B cell (primary cell): ENCODE data around the gene TTC6. TPM values are rescaled to one million over a fixed set of nuclear protein-coding genes. Genes with fewer than 3 reads are reported as not detected.

ENCODE experiments used
- ATAC-seq: fragments of 200-7000 bp; cut with Tn5 transposase; one replicate; pipeline ENCODE4 v1.10.0; 2021; ENCODE audit warnings: low read depth, mild to moderate bottlenecking, moderate number of reproducible peaks, moderate library complexity
- CTCF ChIA-PET: fragments of 350-600 bp; sonication (Branson Sonifier 250); formaldehyde crosslinking; loops from one replicate; lab custom pipeline; 2021; ENCODE audit warnings: antibody characterized with exemption, inconsistent platforms; lab: Charles Lee
- POLR2A ChIA-PET: fragments of 350-600 bp; sonication (Branson Sonifier 250); formaldehyde crosslinking; loops from one replicate; lab custom pipeline; 2021; ENCODE audit warnings: antibody characterized with exemption; lab: Charles Lee
- DNase-seq: peaks from one replicate; pipeline ENCODE4 v3.0.0; 2013
- H2AFZ ChIP-seq: 2 replicates; pipeline ENCODE4 v1.6.1; 2012; ENCODE audit warnings: mild to moderate bottlenecking, low read depth, low read length; ENCODE audit not compliant: insufficient read depth, poor library complexity, severe bottlenecking
- H3K27ac ChIP-seq, 2 donors: 1 replicate in 1 of 2; 2 replicates in 1 of 2; pipeline ENCODE4 v1.5.1; 2012 to 2013; ENCODE audit warnings: low read length in 2 of 2, mild to moderate bottlenecking in 2 of 2, moderate library complexity in 1 of 2
- H3K27me3 ChIP-seq, 4 experiments: fragments of 200-600 bp in 1 of 4; sonication (generic) in 1 of 4; replicated peaks in 1 of 4; 1 replicate in 2 of 4; 2 replicates in 2 of 4; pipeline versions ENCODE4 v1.6.1 to v1.7.0; 2013 to 2016; ENCODE audit warnings: low read length in 3 of 4, mild to moderate bottlenecking in 2 of 4, mixed read lengths in 1 of 4, moderate library complexity in 1 of 4; ENCODE audit not compliant: insufficient read depth in 4 of 4, control insufficient read depth in 3 of 4; ENCODE audit errors: control extremely low read depth in 1 of 4
- H3K36me3 ChIP-seq, 2 experiments: replicated peaks in 1 of 2; 1 replicate in 1 of 2; 2 replicates in 1 of 2; pipeline versions ENCODE4 v1.6.1 to v1.7.1; 2013; ENCODE audit warnings: low read length in 1 of 2; ENCODE audit not compliant: insufficient read depth in 2 of 2, control insufficient read depth in 1 of 2; ENCODE audit errors: control extremely low read depth in 1 of 2, extremely low read depth in 1 of 2
- H3K4me1 ChIP-seq, 2 donors: fragments of 200-600 bp in 1 of 2; sonication (generic) in 1 of 2; 1 replicate in 1 of 2; 2 replicates in 1 of 2; pipeline versions ENCODE4 v1.5.1 to v1.6.1; 2013 to 2017; ENCODE audit warnings: low read length in 2 of 2; ENCODE audit not compliant: control insufficient read depth in 2 of 2, insufficient read depth in 2 of 2
- H3K4me2 ChIP-seq: replicated peaks from 2 replicates; pipeline ENCODE3; 2012; ENCODE audit warnings: mild to moderate bottlenecking, low read depth, low read length; ENCODE audit not compliant: poor library complexity, severe bottlenecking
- H3K4me3 ChIP-seq, 5 experiments: fragments of 200-600 bp in 1 of 5; sonication (generic) in 1 of 5; 1 replicate in 3 of 5; 2 replicates in 2 of 5; pipeline versions ENCODE4 v1.5.1 to v1.7.0; 2011 to 2016; ENCODE audit warnings: low read length in 4 of 5, mild to moderate bottlenecking in 4 of 5, low read depth in 2 of 5, control low read depth in 1 of 5, moderate library complexity in 1 of 5; ENCODE audit not compliant: insufficient read depth in 1 of 5; ENCODE audit errors: control extremely low read depth in 1 of 5, extremely low read depth in 1 of 5
- H3K79me2 ChIP-seq: fragments of 200-600 bp; sonication (generic); one replicate; pipeline ENCODE4 v1.6.0; 2016; ENCODE audit warnings: low read length; ENCODE audit not compliant: control insufficient read depth, insufficient read depth
- H3K9ac ChIP-seq: fragments of 200-600 bp; sonication (generic); 2 replicates; pipeline ENCODE4 v1.6.1; 2017; ENCODE audit warnings: mild to moderate bottlenecking, low read length, moderate library complexity
- H3K9me3 ChIP-seq, 3 donors: one replicate each; pipeline versions ENCODE4 v1.6.1 to v1.7.1; 2013; ENCODE audit warnings: low read length in 2 of 3; ENCODE audit not compliant: control insufficient read depth in 2 of 3, insufficient read depth in 1 of 3; ENCODE audit errors: control extremely low read depth in 1 of 3
- H4K20me1 ChIP-seq: 2 replicates; pipeline ENCODE4 v1.6.0; 2012; ENCODE audit warnings: mild to moderate bottlenecking, low read length; ENCODE audit not compliant: insufficient read depth, control insufficient read depth, poor library complexity, severe bottlenecking
- H3K27ac Mint-ChIP-seq: one replicate; pipeline ENCODE4 v1.8.0; 2021; ENCODE audit warnings: mixed read lengths
- H3K27me3 Mint-ChIP-seq: one replicate; pipeline ENCODE4 v1.8.0; 2021; ENCODE audit warnings: mixed read lengths
- H3K4me1 Mint-ChIP-seq: one replicate; pipeline ENCODE4 v1.8.0; 2021; ENCODE audit warnings: mixed read lengths
- H3K4me3 Mint-ChIP-seq: one replicate; pipeline ENCODE4 v1.8.0; 2021; ENCODE audit warnings: mixed read lengths
- H3K9me3 Mint-ChIP-seq: one replicate; pipeline ENCODE4 v1.8.0; 2022; ENCODE audit warnings: mixed read lengths; ENCODE audit not compliant: insufficient read depth
- EZH2 ChIP-seq: IDR thresholded peaks from 2 replicates; pipeline ENCODE4 v1.6.1; 2012; ENCODE audit warnings: borderline replicate concordance, low read depth, mild to moderate bottlenecking, moderate library complexity, low read length; ENCODE audit not compliant: insufficient read depth, poor library complexity, severe bottlenecking
- WGBS: methylation state at CpG from one replicate; pipeline ENCODE4 v1.1.5; 2013; ENCODE audit warnings: missing lambda C conversion rate; ENCODE audit not compliant: insufficient coverage; 5-methylcytosine and 5-hydroxymethylcytosine counted together
- intact Hi-C: fragments of 100-400 bp; cut with micrococcal nuclease; formaldehyde crosslinking; loops from one replicate; pipeline ENCODE4 v1.10.0; 2022
- polyA plus RNA-seq: library from polyadenylated mRNA; depleted of rRNA; stranded (reverse); fragments of >200 nt; gene quantifications from 2 replicates; pipeline ENCODE4 v1.2.3, GENCODE V29; 2012
- total RNA-seq, 2 donors: library from RNA; stranded (reverse); fragments of 120-200 nt in 1 of 2; gene quantifications; 1 replicate in 1 of 2; 2 replicates in 1 of 2; pipeline versions ENCODE4 v1.2.3 to v1.2.4, GENCODE V29; 2013 to 2022
- TF ChIP-seq, protein P1 (sequence below): fragments of 200-600 bp; IDR thresholded peaks from one replicate; pipeline ENCODE4 v1.8.0; 2022; ENCODE audit warnings: antibody characterized with exemption, mild to moderate bottlenecking

TTC6 gene
- total and polyA plus RNA-seq, 2 donors (not counting 1 experiment from before 2014, with no cell fraction given) = not detected

GRCh38 chr14:37588667-37588955 lies 6.8 kb upstream of the TTC6 start:
- 17% methylated on average over 2 of the region's 6 CpGs for WGBS
- no peak overlapping the region for H3K4me3 Mint-ChIP-seq
- no peak for DNase-seq
- TF ChIP-seq, protein P1, sequence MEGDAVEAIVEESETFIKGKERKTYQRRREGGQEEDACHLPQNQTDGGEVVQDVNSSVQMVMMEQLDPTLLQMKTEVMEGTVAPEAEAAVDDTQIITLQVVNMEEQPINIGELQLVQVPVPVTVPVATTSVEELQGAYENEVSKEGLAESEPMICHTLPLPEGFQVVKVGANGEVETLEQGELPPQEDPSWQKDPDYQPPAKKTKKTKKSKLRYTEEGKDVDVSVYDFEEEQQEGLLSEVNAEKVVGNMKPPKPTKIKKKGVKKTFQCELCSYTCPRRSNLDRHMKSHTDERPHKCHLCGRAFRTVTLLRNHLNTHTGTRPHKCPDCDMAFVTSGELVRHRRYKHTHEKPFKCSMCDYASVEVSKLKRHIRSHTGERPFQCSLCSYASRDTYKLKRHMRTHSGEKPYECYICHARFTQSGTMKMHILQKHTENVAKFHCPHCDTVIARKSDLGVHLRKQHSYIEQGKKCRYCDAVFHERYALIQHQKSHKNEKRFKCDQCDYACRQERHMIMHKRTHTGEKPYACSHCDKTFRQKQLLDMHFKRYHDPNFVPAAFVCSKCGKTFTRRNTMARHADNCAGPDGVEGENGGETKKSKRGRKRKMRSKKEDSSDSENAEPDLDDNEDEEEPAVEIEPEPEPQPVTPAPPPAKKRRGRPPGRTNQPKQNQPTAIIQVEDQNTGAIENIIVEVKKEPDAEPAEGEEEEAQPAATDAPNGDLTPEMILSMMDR = no peak
- no peak for TF ChIP-seq EZH2
- Histone ChIP-seq H3K4me2 (no peak overlapping the region), H3K27ac (no peak overlapping the region), H3K9me3 (peaks cover 1 to 43% (median 2%) of the 10 kb centered on the region in 3 donors), H2AFZ (no peak overlapping the region), H3K4me1 (no peaks in the 10 kb centered on the region), H3K36me3 (no peaks in the 10 kb centered on the region), H4K20me1 (no peaks in the 10 kb centered on the region), H3K4me3 (no peak overlapping the region), H3K27me3 (peaks cover 0 to 63% (median 38%) of the 10 kb centered on the region in 4 experiments), H3K9ac (no peak overlapping the region), H3K79me2 (no peaks in the 10 kb centered on the region)
- ChIA-PET POLR2A (no interaction called here), CTCF (no interaction called here)
- intact Hi-C loops = no loop called here
- no peak overlapping the region for H3K27ac Mint-ChIP-seq
- ATAC-seq = no peak
- peaks cover 60% of the 10 kb centered on the region for H3K27me3 Mint-ChIP-seq
- H3K4me1 Mint-ChIP-seq = no peaks in the 10 kb centered on the region
- peaks cover 2% of the 10 kb centered on the region for H3K9me3 Mint-ChIP-seq

DNA sequence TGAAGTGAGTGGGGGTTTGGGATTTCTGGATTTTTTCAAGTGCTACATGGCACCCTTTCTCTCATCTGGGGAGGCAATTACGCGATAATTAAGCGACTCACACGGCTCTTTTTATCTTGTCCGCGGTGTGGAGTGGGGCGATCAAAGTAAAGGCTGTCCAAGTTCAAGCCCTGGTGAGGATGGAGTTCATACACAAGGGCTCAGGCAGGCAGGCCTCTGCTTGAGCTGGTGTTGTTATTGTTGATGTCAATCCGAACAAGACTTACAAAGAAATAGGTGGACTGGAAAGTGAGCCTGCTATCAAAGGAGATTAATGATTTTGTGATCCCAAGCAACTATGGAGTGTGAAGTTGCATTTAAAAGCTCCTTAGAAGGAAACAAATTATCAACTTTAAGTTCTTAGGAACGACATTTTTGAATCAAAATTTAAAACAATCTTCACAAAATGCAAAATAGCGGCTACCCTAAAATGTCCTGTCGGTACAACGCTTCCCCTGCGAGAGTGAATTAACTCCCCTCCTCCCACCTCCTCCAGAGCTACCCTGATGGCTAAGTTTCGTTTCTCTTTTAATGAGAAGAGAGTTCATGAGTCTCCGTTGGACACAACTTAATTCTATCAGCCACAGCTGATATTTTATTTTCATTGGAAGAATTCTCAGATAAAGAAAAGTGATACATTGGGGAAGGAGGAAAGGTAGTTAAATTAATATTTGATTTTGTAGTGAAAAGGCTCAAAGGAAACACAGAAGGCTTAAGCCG lies 6.3 kb upstream of the TTC6 start:
- no peak overlapping the region for H3K9ac ChIP-seq
- H3K4me2 ChIP-seq = no peak overlapping the region
- DNase-seq (no peak), ATAC-seq (no peak)
- intact Hi-C loops = no loop called here
- Mint-ChIP-seq H3K27ac (no peak overlapping the region), H3K4me1 (peaks cover under 1% of the 10 kb centered on the region), H3K27me3 (peaks cover 65% of the 10 kb centered on the region), H3K9me3 (peaks cover 2% of the 10 kb centered on the region), H3K4me3 (no peak overlapping the region)
- H3K4me1 ChIP-seq = no peaks in the 10 kb centered on the region
- H3K27ac ChIP-seq = no peak overlapping the region
- WGBS = 9% methylated on average over 13 of the region's 16 CpGs
- ChIA-PET POLR2A (no interaction called here), CTCF (no interaction called here)
- no peak overlapping the region for H2AFZ ChIP-seq
- no peak overlapping the region for H3K4me3 ChIP-seq
- peaks cover 1 to 40% (median 2%) of the 10 kb centered on the region in 3 donors for H3K9me3 ChIP-seq
- H3K79me2 ChIP-seq = no peaks in the 10 kb centered on the region
- H3K36me3 ChIP-seq = no peaks in the 10 kb centered on the region
- TF ChIP-seq, protein P1 = no peak
- TF ChIP-seq EZH2 = no peak
- peaks cover 0 to 65% (median 42%) of the 10 kb centered on the region in 4 experiments for H3K27me3 ChIP-seq
- H4K20me1 ChIP-seq = no peaks in the 10 kb centered on the region
